ENCODE results near the gene SETD7.

DNA sequence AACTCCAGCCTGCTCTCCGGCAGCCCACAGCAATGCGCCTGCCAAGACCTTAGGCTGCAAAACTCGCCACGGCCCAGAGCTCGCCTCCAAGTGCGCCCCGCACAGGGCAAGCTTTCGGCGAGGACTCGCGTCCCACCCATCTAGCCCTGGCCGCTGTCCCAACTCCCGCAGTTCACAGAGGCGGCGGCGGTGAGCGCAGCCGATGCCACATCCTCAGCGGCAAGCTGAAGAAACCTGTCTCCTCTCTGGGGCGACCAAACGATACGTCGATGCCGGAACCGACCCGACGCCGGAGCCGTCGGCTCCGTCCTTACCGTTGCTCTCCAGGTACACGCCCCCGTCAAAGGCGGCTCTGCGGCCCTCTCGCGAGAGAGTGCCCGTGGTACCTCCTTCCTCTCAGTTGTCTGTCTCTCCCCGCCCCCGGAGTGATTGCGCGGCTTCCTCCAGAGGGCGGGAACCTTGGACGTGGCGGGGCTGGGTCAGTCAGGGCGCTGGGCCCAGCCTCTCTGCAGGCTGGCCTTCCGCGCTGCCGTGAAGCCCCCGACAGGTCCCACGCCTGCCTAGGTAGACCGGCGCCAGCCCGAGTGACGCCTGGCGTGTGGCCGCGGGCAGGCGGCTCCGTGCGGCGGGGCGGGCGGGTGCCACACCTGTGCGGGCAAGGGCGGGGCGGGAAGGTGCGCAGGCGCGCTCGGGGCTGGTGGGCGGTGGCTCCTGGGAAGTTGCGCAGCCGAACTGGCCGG, 102.5 kb downstream of the SETD7 start:
- TF ChIP-seq, protein P1, sequence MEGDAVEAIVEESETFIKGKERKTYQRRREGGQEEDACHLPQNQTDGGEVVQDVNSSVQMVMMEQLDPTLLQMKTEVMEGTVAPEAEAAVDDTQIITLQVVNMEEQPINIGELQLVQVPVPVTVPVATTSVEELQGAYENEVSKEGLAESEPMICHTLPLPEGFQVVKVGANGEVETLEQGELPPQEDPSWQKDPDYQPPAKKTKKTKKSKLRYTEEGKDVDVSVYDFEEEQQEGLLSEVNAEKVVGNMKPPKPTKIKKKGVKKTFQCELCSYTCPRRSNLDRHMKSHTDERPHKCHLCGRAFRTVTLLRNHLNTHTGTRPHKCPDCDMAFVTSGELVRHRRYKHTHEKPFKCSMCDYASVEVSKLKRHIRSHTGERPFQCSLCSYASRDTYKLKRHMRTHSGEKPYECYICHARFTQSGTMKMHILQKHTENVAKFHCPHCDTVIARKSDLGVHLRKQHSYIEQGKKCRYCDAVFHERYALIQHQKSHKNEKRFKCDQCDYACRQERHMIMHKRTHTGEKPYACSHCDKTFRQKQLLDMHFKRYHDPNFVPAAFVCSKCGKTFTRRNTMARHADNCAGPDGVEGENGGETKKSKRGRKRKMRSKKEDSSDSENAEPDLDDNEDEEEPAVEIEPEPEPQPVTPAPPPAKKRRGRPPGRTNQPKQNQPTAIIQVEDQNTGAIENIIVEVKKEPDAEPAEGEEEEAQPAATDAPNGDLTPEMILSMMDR (IDR thresholded peaks at IDR 0.05) = peak in 2 of 6 experiments; percentile 10 to 17
- TF ChIP-seq POLR2A (IDR thresholded peaks at IDR 0.05) = peak; percentile 85 to 88

All from Peyer's patch (tissue), 4 donors.